H1 (cell line): ENCODE measurements around the gene MBD3. TPM values are rescaled to one million over a fixed set of nuclear protein-coding genes. Genes with fewer than 3 reads are reported as not detected.
A peak's percentile ranks its signal among the peaks of the same experiment; 100 is the strongest.

ENCODE experiments used
- CTCF ChIA-PET: fragments of 300-600 bp; sonication (Branson Sonifier 250); formaldehyde crosslinking; loops from one replicate; lab custom pipeline; 2021; ENCODE audit not compliant: partially characterized antibody; lab: Charles Lee
- POLR2A ChIA-PET: fragments of 300-600 bp; sonication (Branson Sonifier 250); formaldehyde crosslinking; loops from one replicate; lab custom pipeline; 2021; ENCODE audit warnings: inconsistent platforms; ENCODE audit not compliant: partially characterized antibody; lab: Charles Lee
- DNase-seq, 2 experiments: peaks; one replicate each; pipeline versions ENCODE4 v3.0.0 to v3.0.0-alpha.2; 2010 to 2022; ENCODE audit warnings: low spot score in 2 of 2, low read depth in 1 of 2, mixed read lengths in 1 of 2
- FAIRE-seq: peaks from 2 replicates; lab custom pipeline; 2011; peaks lifted over from hg19 to GRCh38; lab: Jason Lieb, UNC
- H2AFZ ChIP-seq: 2 replicates; pipeline ENCODE4 v1.8.1; 2012; ENCODE audit warnings: low read length, inconsistent platforms
- H2AK5ac ChIP-seq: 2 replicates; pipeline ENCODE4 v1.6.1; 2013; ENCODE audit warnings: low read depth, low read length
- H2BK120ac ChIP-seq: replicated peaks from 2 replicates; pipeline ENCODE3; 2013; ENCODE audit warnings: low read depth, low read length, inconsistent platforms
- H2BK12ac ChIP-seq: 2 replicates; pipeline ENCODE4 v1.6.1; 2013; ENCODE audit warnings: low read depth, low read length
- H2BK15ac ChIP-seq: 2 replicates; pipeline ENCODE4 v1.6.1; 2013; ENCODE audit warnings: low read length
- H2BK20ac ChIP-seq: 2 replicates; pipeline ENCODE4 v1.6.1; 2013; ENCODE audit warnings: low read length
- H2BK5ac ChIP-seq: 2 replicates; pipeline ENCODE4 v1.6.1; 2013; ENCODE audit warnings: low read depth, low read length
- H3K14ac ChIP-seq: 2 replicates; pipeline ENCODE4 v1.6.1; 2013; ENCODE audit warnings: inconsistent platforms; ENCODE audit not compliant: insufficient read length
- H3K18ac ChIP-seq: 2 replicates; pipeline ENCODE4 v1.6.1; 2013; ENCODE audit warnings: low read length; ENCODE audit errors: extremely low read depth
- H3K23ac ChIP-seq: 2 replicates; pipeline ENCODE4 v1.6.1; 2013; ENCODE audit warnings: inconsistent platforms; ENCODE audit not compliant: insufficient read length
- H3K23me2 ChIP-seq: 2 replicates; pipeline ENCODE4 v1.6.1; 2013; ENCODE audit warnings: low read depth, low read length
- H3K27ac ChIP-seq: 2 replicates; pipeline ENCODE4 v1.6.1; 2011; ENCODE audit warnings: low read depth, low read length, inconsistent platforms
- H3K27me3 ChIP-seq, 4 experiments: replicated peaks in 1 of 4; 1 replicate in 1 of 4; 2 replicates in 3 of 4; pipeline versions ENCODE4 v1.6.1 to v1.8.1; 2011 to 2013; ENCODE audit warnings: low read length in 3 of 4, mild to moderate bottlenecking in 3 of 4, inconsistent platforms in 2 of 4, mixed read lengths in 2 of 4, moderate library complexity in 1 of 4; ENCODE audit not compliant: control insufficient read depth in 3 of 4, insufficient read depth in 3 of 4; ENCODE audit errors: extremely low read depth in 1 of 4
- H3K36me3 ChIP-seq, 4 experiments: 2 replicates each; pipeline versions ENCODE4 v1.6.1 to v1.8.1; 2011 to 2013; ENCODE audit warnings: mild to moderate bottlenecking in 4 of 4, low read length in 3 of 4, moderate library complexity in 2 of 4, control low read depth in 1 of 4, inconsistent platforms in 1 of 4; ENCODE audit not compliant: insufficient read depth in 4 of 4, control insufficient read depth in 2 of 4
- H3K4ac ChIP-seq: replicated peaks from 2 replicates; pipeline ENCODE3; 2013; ENCODE audit warnings: low read length, low read depth, mixed read lengths, inconsistent platforms; ENCODE audit not compliant: insufficient read length
- H3K4me1 ChIP-seq, 4 experiments: replicated peaks in 1 of 4; 1 replicate in 1 of 4; 2 replicates in 3 of 4; pipeline versions ENCODE4 v1.6.1 to v1.8.1; 2011 to 2013; ENCODE audit warnings: low read length in 3 of 4, inconsistent platforms in 2 of 4, mixed read lengths in 1 of 4; ENCODE audit not compliant: insufficient read depth in 4 of 4, control insufficient read depth in 3 of 4
- H3K4me2 ChIP-seq, 2 experiments: 2 replicates each; pipeline versions ENCODE4 v1.6.1 to v1.8.1; 2011 to 2013; ENCODE audit warnings: low read depth in 2 of 2, low read length in 2 of 2, control low read depth in 1 of 2, inconsistent platforms in 1 of 2, mild to moderate bottlenecking in 1 of 2; ENCODE audit not compliant: insufficient read depth in 1 of 2
- H3K4me3 ChIP-seq, 4 experiments: fragments of 200-600, 300-600 bp in 1 of 4; sonication (generic), shearing (Covaris generic), sonication (Bioruptor Twin) in 1 of 4; 2 replicates each; pipeline versions ENCODE4 v1.5.1 to v1.8.1; 2011 to 2016; ENCODE audit warnings: low read length in 4 of 4, low read depth in 3 of 4, control low read depth in 2 of 4, inconsistent platforms in 2 of 4, mild to moderate bottlenecking in 2 of 4, mixed read lengths in 1 of 4, moderate library complexity in 1 of 4; ENCODE audit not compliant: insufficient read depth in 2 of 4; ENCODE audit errors: extremely low read depth in 1 of 4
- H3K56ac ChIP-seq: replicated peaks from 2 replicates; pipeline ENCODE3; 2013; ENCODE audit warnings: low read depth, mild to moderate bottlenecking, mixed read lengths, low read length, inconsistent platforms; ENCODE audit not compliant: insufficient read length
- H3K79me1 ChIP-seq: 2 replicates; pipeline ENCODE4 v1.6.1; 2013; ENCODE audit warnings: low read depth, low read length, control low read depth
- H3K79me2 ChIP-seq, 2 experiments: 2 replicates each; pipeline versions ENCODE4 v1.6.1 to v1.8.1; 2012 to 2013; ENCODE audit warnings: low read length in 2 of 2, mild to moderate bottlenecking in 2 of 2, inconsistent platforms in 1 of 2; ENCODE audit not compliant: insufficient read depth in 2 of 2, control insufficient read depth in 1 of 2
- H3K9ac ChIP-seq, 4 experiments: replicated peaks in 1 of 4; 1 replicate in 1 of 4; 2 replicates in 3 of 4; pipeline versions ENCODE4 v1.6.1 to v1.8.1; 2011 to 2013; ENCODE audit warnings: low read depth in 3 of 4, low read length in 3 of 4, control low read depth in 2 of 4, mild to moderate bottlenecking in 2 of 4, moderate library complexity in 2 of 4, inconsistent platforms in 1 of 4; ENCODE audit errors: extremely low read depth in 1 of 4
- H3K9me3 ChIP-seq, 2 experiments: 2 replicates each; pipeline versions ENCODE4 v1.6.1 to v1.8.1; 2012 to 2013; ENCODE audit warnings: mild to moderate bottlenecking in 2 of 2, moderate library complexity in 2 of 2, control low read depth in 1 of 2, inconsistent platforms in 1 of 2, low read depth in 1 of 2, low read length in 1 of 2, mixed read lengths in 1 of 2; ENCODE audit not compliant: insufficient read depth in 2 of 2
- H4K20me1 ChIP-seq, 2 experiments: replicated peaks in 1 of 2; 2 replicates each; pipeline versions ENCODE3 to v1.8.1; 2011 to 2013; ENCODE audit warnings: inconsistent platforms in 2 of 2, low read length in 2 of 2, mild to moderate bottlenecking in 1 of 2; ENCODE audit not compliant: insufficient read depth in 2 of 2, control insufficient read depth in 1 of 2
- H4K5ac ChIP-seq: 2 replicates; pipeline ENCODE4 v1.6.1; 2013; ENCODE audit warnings: low read length, low read depth, mixed read lengths, inconsistent platforms; ENCODE audit not compliant: insufficient read length
- H4K8ac ChIP-seq: 2 replicates; pipeline ENCODE4 v1.8.0; 2013; ENCODE audit warnings: mild to moderate bottlenecking, moderate library complexity, low read length, inconsistent platforms; ENCODE audit not compliant: insufficient read depth; ENCODE audit errors: extremely low read depth
- H4K91ac ChIP-seq: replicated peaks from 2 replicates; pipeline ENCODE3; 2013; ENCODE audit warnings: low read length, mixed read lengths, inconsistent platforms; ENCODE audit not compliant: insufficient read length
- EGR1 ChIP-seq: IDR thresholded peaks from 2 replicates; pipeline ENCODE4 v1.6.1; 2011; ENCODE audit warnings: low read depth, low read length, borderline replicate concordance
- EP300 ChIP-seq, 2 experiments: IDR thresholded peaks; 1 replicate in 1 of 2; 2 replicates in 1 of 2; pipeline ENCODE4 v1.6.1; 2011 to 2012; ENCODE audit warnings: low read depth in 2 of 2, low read length in 2 of 2, mild to moderate bottlenecking in 2 of 2, borderline replicate concordance in 1 of 2, inconsistent platforms in 1 of 2, moderate library complexity in 1 of 2
- KDM5A ChIP-seq: fragments of 200-600 bp; IDR thresholded peaks from 2 replicates; pipeline ENCODE4 v1.7.1; 2012; ENCODE audit warnings: mild to moderate bottlenecking, low read length, inconsistent platforms, mixed read lengths
- RNF2 ChIP-seq: fragments of 200-900, 300-1000 bp; sonication (generic); IDR thresholded peaks from 2 replicates; pipeline ENCODE4 v1.7.1; 2016; ENCODE audit warnings: borderline replicate concordance, low read depth, mild to moderate bottlenecking, antibody characterized with exemption, low read length; ENCODE audit not compliant: poor library complexity, severe bottlenecking; ENCODE audit errors: missing control alignments
- SP2 ChIP-seq: IDR thresholded peaks from 2 replicates; pipeline ENCODE4 v1.6.1; 2012; ENCODE audit warnings: mild to moderate bottlenecking, low read length, inconsistent platforms
- SUZ12 ChIP-seq: fragments of 200-600 bp; sonication (generic); IDR thresholded peaks from 2 replicates; pipeline ENCODE4 v1.6.1; 2012; ENCODE audit warnings: mild to moderate bottlenecking, inconsistent platforms, low read length, moderate library complexity, mixed read lengths
- TAF7 ChIP-seq: optimal IDR thresholded peaks from 2 replicates; pipeline ENCODE3; 2011; ENCODE audit warnings: low read depth, mild to moderate bottlenecking, inconsistent platforms, low read length, moderate library complexity, borderline replicate concordance
- TBP ChIP-seq: IDR thresholded peaks from 2 replicates; pipeline ENCODE4 v1.6.1; 2011; ENCODE audit warnings: low read depth, low read length, improper control_type of control experiment
- YY1 ChIP-seq: IDR thresholded peaks from 2 replicates; pipeline ENCODE4 v1.6.1; 2011; ENCODE audit warnings: low read depth, mild to moderate bottlenecking, low read length
- WGBS, 2 experiments: shearing (Covaris generic) in 1 of 2; methylation state at CpG; one replicate each; pipeline versions ENCODE4 v1.1.6 to v1.1.7; 2013 to 2015; ENCODE audit warnings: low lambda C conversion rate in 2 of 2, mixed read lengths in 2 of 2, inconsistent platforms in 1 of 2, low coverage in 1 of 2, missing lambda C conversion rate in 1 of 2; ENCODE audit not compliant: insufficient replicate concordance in 2 of 2, insufficient coverage in 1 of 2, insufficient read length in 1 of 2; ENCODE audit errors: extremely low coverage in 1 of 2, missing lambda C conversion rate in 1 of 2; 5-methylcytosine and 5-hydroxymethylcytosine counted together
- polyA plus RNA-seq, 7 experiments: library from polyadenylated mRNA; depleted of rRNA in 3 of 7; stranded (reverse) in 5 of 7; unstranded in 2 of 7; fragments of >200 nt in 5 of 7; fragments of 200-250 nt in 2 of 7; gene quantifications; 1 replicate in 5 of 7; 2 replicates in 1 of 7; 4 replicates in 1 of 7; pipeline versions ENCODE4 v1.2.1 to v1.2.3, GENCODE V29; 2011 to 2013; ENCODE audit warnings: missing spikeins in 2 of 7, mixed read lengths in 2 of 7
- total RNA-seq: library from RNA; stranded (reverse); fragmentation: NEBNext Ultra II Directional; extraction: Animal tissue kit (Norgen Biotek cat#: 25700); gene quantifications from 2 replicates; pipeline ENCODE4 v1.2.1, GENCODE V29; 2021
- TF ChIP-seq, protein P1 (sequence below): IDR thresholded peaks from 2 replicates; pipeline ENCODE4 v1.6.1; 2011; ENCODE audit warnings: low read length, improper control_type of control experiment
- TF ChIP-seq, protein P2 (sequence below): IDR thresholded peaks from 2 replicates; pipeline ENCODE4 v1.6.1; 2011; ENCODE audit warnings: low read depth, mild to moderate bottlenecking, low read length; ENCODE audit not compliant: insufficient read depth

Gene MBD3
- total and polyA plus RNA-seq, 2 of the 8 experiments (the other 6 are each of a cell fraction or from before 2014, with no cell fraction given), result 88.2 to 110 TPM

DNA sequence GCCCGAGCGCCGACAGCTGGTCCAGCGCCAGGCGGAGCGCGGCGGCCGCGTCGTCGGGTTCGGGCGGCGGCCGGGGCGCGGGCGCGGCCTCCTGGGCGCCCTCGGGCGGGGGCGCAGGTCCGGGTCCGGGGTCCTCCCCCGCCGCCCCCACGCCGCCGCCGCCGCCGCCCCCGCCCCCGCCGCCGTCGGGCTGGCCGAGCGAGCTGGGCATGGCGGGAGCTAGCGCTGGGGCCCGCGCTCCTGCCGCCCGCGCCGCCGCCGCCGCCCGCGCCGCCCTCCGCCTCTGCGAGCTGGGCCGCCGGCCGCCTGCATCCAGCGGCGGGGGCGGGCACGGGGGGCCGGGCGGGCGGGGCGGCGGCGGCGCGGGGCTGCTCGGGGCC lies 24.8 kb downstream of the MBD3 start:
- FAIRE-seq (no peak), DNase-seq (no peak)
- H3K23me2 ChIP-seq, result peaks cover 3% of the 10 kb centered on the region; the same call in 1 of the 2 replicates
- no peak overlapping the region for H3K23ac ChIP-seq
- no peak overlapping the region for H3K56ac ChIP-seq
- WGBS, 2 experiments, result no CpG with 5 or more reads among the region's 73 CpGs
- H3K4me1 ChIP-seq, result peaks cover 0 to 10% (median 7%) of the 10 kb centered on the region in 4 experiments; a peak in 6 of 7 replicates
- ChIA-PET POLR2A (interaction anchor here (0.7 to 3.0 kb wide), 4 partner anchors 9 to 97 kb away, joined by 3 to 18 read pairs (median 6); no protein-coding TSS in a partner anchor), CTCF (interaction anchor here (1.0 kb wide), 1 partner anchor 23 kb away, joined by 3 read pairs; no protein-coding TSS in a partner anchor)
- H4K20me1 ChIP-seq, result peaks cover 17 to 21% of the 10 kb centered on the region in 2 experiments
- H2BK15ac ChIP-seq, result no peak overlapping the region
- no peak overlapping the region for H2AK5ac ChIP-seq
- H2BK5ac ChIP-seq, result no peak overlapping the region
- no peak overlapping the region for H2AFZ ChIP-seq
- peak overlapping the region in 1 of 4 experiments; percentile 95; a peak in 1 of 7 replicates for H3K9ac ChIP-seq
- H4K5ac ChIP-seq, result no peak overlapping the region
- H4K91ac ChIP-seq, result no peak overlapping the region
- peaks cover 8 to 26% (median 14%) of the 10 kb centered on the region in 4 experiments for H3K27me3 ChIP-seq
- no peak overlapping the region for H3K14ac ChIP-seq
- H3K4me2 ChIP-seq, result no peak overlapping the region
- H3K79me1 ChIP-seq, result peaks cover 13% of the 10 kb centered on the region
- H2BK120ac ChIP-seq, result no peak overlapping the region
- no peaks in the 10 kb centered on the region; a peak in 3 of 8 replicates for H3K36me3 ChIP-seq
- no peak overlapping the region for H3K27ac ChIP-seq
- H2BK20ac ChIP-seq, result no peak overlapping the region
- H3K9me3 ChIP-seq, result peaks cover 0 to 8% of the 10 kb centered on the region in 2 experiments; a peak in 2 of 4 replicates
- H2BK12ac ChIP-seq, result no peak overlapping the region
- no peak overlapping the region for H3K18ac ChIP-seq
- H4K8ac ChIP-seq, result no peak overlapping the region
- peak overlapping the region in 1 of 4 experiments; percentile 68; a peak in 1 of 8 replicates for H3K4me3 ChIP-seq
- H3K4ac ChIP-seq, result no peak overlapping the region
- peaks cover 12 to 42% of the 10 kb centered on the region in 2 experiments for H3K79me2 ChIP-seq
- no peak for TF ChIP-seq RNF2
- TF ChIP-seq, protein P1, sequence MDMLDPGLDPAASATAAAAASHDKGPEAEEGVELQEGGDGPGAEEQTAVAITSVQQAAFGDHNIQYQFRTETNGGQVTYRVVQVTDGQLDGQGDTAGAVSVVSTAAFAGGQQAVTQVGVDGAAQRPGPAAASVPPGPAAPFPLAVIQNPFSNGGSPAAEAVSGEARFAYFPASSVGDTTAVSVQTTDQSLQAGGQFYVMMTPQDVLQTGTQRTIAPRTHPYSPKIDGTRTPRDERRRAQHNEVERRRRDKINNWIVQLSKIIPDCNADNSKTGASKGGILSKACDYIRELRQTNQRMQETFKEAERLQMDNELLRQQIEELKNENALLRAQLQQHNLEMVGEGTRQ, result no peak
- TF ChIP-seq SP2, result no peak
- TF ChIP-seq TBP, result no peak
- TF ChIP-seq TAF7, result no peak
- TF ChIP-seq EGR1, result no peak
- no peak for TF ChIP-seq SUZ12
- no peak for TF ChIP-seq KDM5A
- TF ChIP-seq, protein P2, sequence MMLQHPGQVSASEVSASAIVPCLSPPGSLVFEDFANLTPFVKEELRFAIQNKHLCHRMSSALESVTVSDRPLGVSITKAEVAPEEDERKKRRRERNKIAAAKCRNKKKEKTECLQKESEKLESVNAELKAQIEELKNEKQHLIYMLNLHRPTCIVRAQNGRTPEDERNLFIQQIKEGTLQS, result no peak
- no peak for TF ChIP-seq EP300 (IDR thresholded peaks at IDR 0.05; ENCODE audit: borderline replicate concordance in 1 of 2, low read depth in 2 of 2, low read length in 2 of 2)
- no peak for TF ChIP-seq YY1
